ENCODE data around the gene ATG3. TPM values are rescaled to one million over a fixed set of nuclear protein-coding genes. Genes with fewer than 3 reads are reported as not detected.
"Not testable (repeated sequence)": the region's sequence is repeated elsewhere in the genome, so short reads cannot be mapped to it uniquely, and the experiment has no call there.

ATG3 gene
- total RNA-seq, 1 experiment from 2014 or later, result 69.7 TPM

DNA sequence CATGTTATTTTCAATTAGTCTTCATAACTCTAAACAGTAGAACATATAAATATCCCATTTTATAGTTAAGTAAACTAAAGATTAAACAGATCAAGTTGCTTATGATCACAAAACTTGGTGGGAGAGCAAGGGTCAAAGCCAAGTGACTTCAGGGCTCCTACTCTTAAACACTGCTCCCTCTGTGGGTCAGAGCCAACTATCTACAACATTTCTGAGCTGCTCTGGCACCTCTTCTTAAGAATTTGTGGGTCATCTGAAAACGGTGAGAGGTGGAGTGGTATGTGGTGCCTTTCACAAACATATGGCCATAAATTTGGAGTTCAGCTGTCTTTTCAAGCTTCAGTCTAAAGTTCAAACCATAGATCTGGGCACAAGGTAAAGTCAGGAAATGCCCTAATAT is 10.9 kb downstream of the ATG3 start:
- H3K27me3 ChIP-seq (replicated peaks), result no peaks in the 10 kb centered on the region
- H3K36me3 ChIP-seq, result peaks cover 38% of the 10 kb centered on the region
- no peak for DNase-seq (ENCODE audit: low read depth in 1 of 2, low spot score in 2 of 2)
- H3K4me1 ChIP-seq (replicated peaks), result peaks cover 10% of the 10 kb centered on the region
- H3K4me3 ChIP-seq, result no peak overlapping the region
- H3K27ac ChIP-seq, result no peak overlapping the region
- no peaks in the 10 kb centered on the region for H3K9me3 ChIP-seq (replicated peaks)

- H3K27me3 ChIP-seq (replicated peaks), result no peaks in the 10 kb centered on the region
- peaks cover 10% of the 10 kb centered on the region for H3K4me1 ChIP-seq (replicated peaks)
- no peak overlapping the region; the same call in 1 of the 2 replicates for H3K27ac ChIP-seq
- no peaks in the 10 kb centered on the region for H3K9me3 ChIP-seq (replicated peaks)
- no peak for DNase-seq (ENCODE audit: low read depth in 1 of 2, low spot score in 2 of 2)
- peaks cover 59% of the 10 kb centered on the region for H3K36me3 ChIP-seq
- no peak overlapping the region for H3K4me3 ChIP-seq
Observed at GRCh38 chr3:112546216-112546759, 15.5 kb downstream of the ATG3 start.

DNA sequence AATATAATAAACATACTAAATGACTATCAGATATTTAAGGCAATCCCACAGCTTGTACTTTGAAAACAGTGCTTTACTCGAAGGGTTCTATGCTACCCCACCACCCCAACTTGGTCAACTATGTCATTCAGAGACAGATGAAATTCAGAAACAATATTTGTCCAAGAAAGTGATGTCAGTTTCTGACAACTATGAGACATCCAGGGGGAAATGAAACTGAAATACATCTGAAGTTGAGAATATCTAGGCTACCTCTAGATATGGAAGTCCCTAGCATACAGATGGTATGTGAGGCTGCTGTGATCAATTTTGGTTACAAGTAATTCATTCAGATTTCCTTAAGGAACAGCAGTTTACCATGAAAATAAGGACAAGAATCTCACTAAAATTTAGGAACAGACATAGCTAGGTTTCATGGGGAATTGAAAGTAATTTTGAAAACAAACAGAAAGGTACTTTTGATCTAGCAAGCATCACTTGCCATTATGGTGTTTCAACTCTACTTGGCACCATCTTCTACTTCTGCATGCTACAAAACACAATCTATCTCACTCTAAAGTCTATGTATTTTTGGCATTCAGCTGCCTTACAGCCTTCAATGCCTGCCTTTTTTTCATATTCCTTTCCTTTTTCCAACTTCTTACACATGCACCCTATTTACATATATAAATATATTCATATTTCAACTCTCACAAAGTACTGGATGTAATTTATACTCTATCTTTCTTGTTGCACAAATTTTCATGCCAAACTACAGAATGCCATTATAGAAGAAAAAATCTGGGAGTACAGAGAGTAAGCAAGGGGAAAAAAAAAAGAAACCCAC is 21.7 kb downstream of the ATG3 start:
- Histone ChIP-seq H3K36me3 (peaks cover 47% of the 10 kb centered on the region), H3K4me1 (replicated peaks) (no peaks in the 10 kb centered on the region), H3K27me3 (replicated peaks) (no peaks in the 10 kb centered on the region), H3K27ac (no peak overlapping the region), H3K4me3 (no peak overlapping the region), H3K9me3 (replicated peaks) (no peaks in the 10 kb centered on the region)
- DNase-seq (ENCODE audit: low read depth in 1 of 2, low spot score in 2 of 2), result no peak

DNA sequence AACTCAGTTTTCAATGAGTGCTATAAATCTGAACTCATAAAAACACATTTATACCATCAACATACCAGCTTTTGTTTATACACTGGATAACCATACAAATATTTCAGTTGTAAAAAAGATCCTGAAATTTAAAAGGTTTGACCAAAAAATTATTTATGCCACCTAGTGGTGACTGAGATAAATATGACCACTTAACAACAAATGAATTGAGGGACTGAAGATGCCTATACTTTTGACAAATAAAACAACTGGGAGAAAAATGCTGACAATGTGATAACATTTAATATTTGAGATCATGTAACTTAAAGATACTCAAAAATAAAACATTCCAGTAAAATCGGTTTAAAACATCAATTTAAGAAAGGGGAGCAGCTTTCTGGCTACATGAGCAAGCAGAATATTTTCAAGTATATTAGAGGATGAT is 30.4 kb downstream of the ATG3 start:
- H3K27ac ChIP-seq, result no peak overlapping the region
- H3K4me3 ChIP-seq, result no peak overlapping the region
- H3K9me3 ChIP-seq (replicated peaks), result no peaks in the 10 kb centered on the region
- no peaks in the 10 kb centered on the region for H3K4me1 ChIP-seq (replicated peaks)
- DNase-seq (ENCODE audit: low read depth in 1 of 2, low spot score in 2 of 2), result no peak
- H3K27me3 ChIP-seq (replicated peaks), result no peaks in the 10 kb centered on the region
- peaks cover 28% of the 10 kb centered on the region for H3K36me3 ChIP-seq

DNA sequence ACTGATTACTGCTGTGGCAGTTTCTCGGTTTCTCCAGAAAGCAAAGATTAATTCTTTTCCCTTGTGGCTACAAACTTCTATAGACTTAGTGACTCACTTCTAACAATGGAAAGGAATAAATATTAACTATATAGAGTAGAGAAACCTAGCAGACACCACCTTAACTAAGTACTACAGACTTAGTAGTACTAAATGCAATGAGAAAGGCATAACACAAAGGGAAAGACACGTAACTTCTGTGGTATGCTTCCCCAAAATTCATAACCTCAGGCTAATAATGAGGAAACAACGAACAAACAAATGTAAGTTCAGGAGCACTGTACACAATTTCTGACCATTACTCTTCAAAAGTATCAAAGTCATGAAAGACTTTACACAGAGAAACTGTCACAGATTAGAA is 31.2 kb downstream of the ATG3 start:
- no peaks in the 10 kb centered on the region for H3K4me1 ChIP-seq (replicated peaks)
- H3K4me3 ChIP-seq, result no peak overlapping the region
- H3K27me3 ChIP-seq (replicated peaks), result no peaks in the 10 kb centered on the region
- H3K9me3 ChIP-seq (replicated peaks), result no peaks in the 10 kb centered on the region
- H3K27ac ChIP-seq, result no peak overlapping the region
- peaks cover 21% of the 10 kb centered on the region for H3K36me3 ChIP-seq
- no peak for DNase-seq (ENCODE audit: low read depth in 1 of 2, low spot score in 2 of 2)

DNA sequence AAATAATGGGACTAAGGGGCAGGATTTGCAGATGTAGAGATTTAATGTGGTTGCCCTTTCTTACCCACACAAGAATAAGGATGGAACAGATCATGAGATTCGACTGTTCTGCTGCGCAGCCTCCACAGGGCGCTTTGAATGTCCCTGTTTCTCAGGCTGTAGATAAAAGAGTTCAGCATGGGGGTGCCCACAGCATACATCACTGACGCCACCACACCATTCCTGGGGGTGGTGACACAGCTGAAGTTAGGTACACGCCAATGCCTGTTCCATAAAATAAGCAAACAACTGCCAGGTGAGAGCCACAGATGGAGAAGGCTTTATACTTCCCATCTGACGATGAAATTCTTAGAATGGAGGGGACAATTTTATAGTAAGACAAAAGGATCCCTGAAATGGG is 37.6 kb downstream of the ATG3 start:
- H3K9me3 ChIP-seq (replicated peaks); H3K4me3 ChIP-seq; DNase-seq (ENCODE audit: low read depth in 1 of 2, low spot score in 2 of 2); H3K36me3 ChIP-seq; H3K27me3 ChIP-seq (replicated peaks); H3K27ac ChIP-seq; H3K4me1 ChIP-seq (replicated peaks): not testable (repeated sequence)

GRCh38 chr3:112519424-112520001 is 42.2 kb downstream of the ATG3 start:
- peak in 1 of 2 experiments; percentile 13 for DNase-seq (ENCODE audit: low read depth in 1 of 2, low spot score in 2 of 2)
- Histone ChIP-seq H3K4me3 (no peak overlapping the region), H3K27me3 (replicated peaks) (no peaks in the 10 kb centered on the region), H3K36me3 (no peaks in the 10 kb centered on the region), H3K9me3 (replicated peaks) (no peaks in the 10 kb centered on the region), H3K27ac (no peak overlapping the region), H3K4me1 (replicated peaks) (no peaks in the 10 kb centered on the region)

- DNase-seq (ENCODE audit: low read depth in 1 of 2, low spot score in 2 of 2); H3K4me1 ChIP-seq (replicated peaks); H3K27me3 ChIP-seq (replicated peaks); H3K36me3 ChIP-seq; H3K4me3 ChIP-seq; H3K9me3 ChIP-seq (replicated peaks); H3K27ac ChIP-seq: not testable (repeated sequence)
Observed at GRCh38 chr3:112518970-112519369, 42.8 kb downstream of the ATG3 start.

GRCh38 chr3:112514527-112515128 is 47.1 kb downstream of the ATG3 start:
- no peaks in the 10 kb centered on the region for H3K27me3 ChIP-seq (replicated peaks)
- no peaks in the 10 kb centered on the region for H3K9me3 ChIP-seq (replicated peaks)
- no peaks in the 10 kb centered on the region for H3K36me3 ChIP-seq
- no peak for DNase-seq (ENCODE audit: low read depth in 1 of 2, low spot score in 2 of 2)
- H3K4me1 ChIP-seq (replicated peaks), result no peaks in the 10 kb centered on the region
- no peak overlapping the region for H3K4me3 ChIP-seq
- no peak overlapping the region for H3K27ac ChIP-seq

DNA sequence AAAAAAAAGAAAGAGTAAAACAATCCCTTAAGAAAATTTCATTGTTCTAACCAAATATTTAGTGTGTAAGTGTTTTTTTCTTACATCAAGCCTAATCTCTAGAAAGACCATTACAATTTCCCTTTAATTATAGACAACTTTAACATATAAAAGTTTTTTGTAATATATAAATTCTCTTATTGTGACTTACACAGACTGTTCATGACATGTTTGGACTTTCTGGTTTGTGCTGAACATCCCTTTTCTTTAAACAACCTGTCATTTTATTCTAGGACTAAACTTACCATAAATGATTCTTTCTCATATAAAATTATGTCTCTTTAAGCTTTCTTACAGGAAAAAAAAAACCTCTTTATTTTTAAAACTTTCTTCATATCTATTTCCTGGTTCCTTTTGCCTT is 49.4 kb downstream of the ATG3 start:
- no peaks in the 10 kb centered on the region for H3K9me3 ChIP-seq (replicated peaks)
- DNase-seq (ENCODE audit: low read depth in 1 of 2, low spot score in 2 of 2), result no peak
- no peaks in the 10 kb centered on the region for H3K27me3 ChIP-seq (replicated peaks)
- H3K4me3 ChIP-seq, result no peak overlapping the region
- no peaks in the 10 kb centered on the region for H3K4me1 ChIP-seq (replicated peaks)
- H3K36me3 ChIP-seq, result no peaks in the 10 kb centered on the region
- no peak overlapping the region for H3K27ac ChIP-seq

DNA sequence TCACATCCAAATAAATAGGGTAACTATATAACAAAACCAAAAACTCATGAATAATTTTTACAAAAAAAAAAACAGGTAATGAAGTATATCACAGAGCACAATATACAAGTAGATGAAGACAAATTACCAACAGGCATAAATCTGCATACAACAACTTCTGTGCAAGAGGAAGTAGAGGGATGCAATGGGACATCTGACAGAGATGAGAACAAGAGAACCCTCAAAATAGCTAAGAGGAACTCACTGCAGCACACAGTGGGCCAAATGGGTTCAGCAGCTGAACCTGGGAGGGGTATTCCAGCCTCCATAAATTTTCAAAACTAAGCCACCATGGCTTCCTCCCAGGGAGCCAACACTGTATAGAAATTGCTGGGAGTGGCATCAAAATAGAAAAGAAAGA is 52.9 kb downstream of the ATG3 start:
- Histone ChIP-seq H3K4me3 (no peak overlapping the region), H3K27ac (no peak overlapping the region), H3K4me1 (replicated peaks) (no peaks in the 10 kb centered on the region), H3K27me3 (replicated peaks) (no peaks in the 10 kb centered on the region), H3K36me3 (no peaks in the 10 kb centered on the region), H3K9me3 (replicated peaks) (no peaks in the 10 kb centered on the region)
- no peak for DNase-seq (ENCODE audit: low read depth in 1 of 2, low spot score in 2 of 2)

DNA sequence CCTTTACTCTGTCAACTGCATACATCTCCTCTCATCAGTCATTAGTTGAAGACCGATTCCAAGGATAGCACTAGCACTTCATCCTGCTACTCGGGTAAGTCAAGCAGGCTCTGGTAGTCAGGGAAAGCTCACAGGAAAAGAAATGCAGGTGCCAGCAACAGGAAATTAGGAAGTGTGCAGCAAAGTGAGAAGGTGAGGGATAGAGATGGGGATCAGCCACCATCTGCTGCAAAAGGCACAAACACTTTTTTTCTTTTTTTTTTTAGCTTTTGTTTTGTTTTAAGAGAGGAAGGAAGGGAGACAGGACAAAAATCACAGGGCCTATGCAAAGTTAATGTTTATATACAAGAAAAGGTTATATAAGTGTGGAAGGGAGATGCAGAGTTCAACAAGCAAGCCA is 53.5 kb downstream of the ATG3 start:
- Histone ChIP-seq H3K9me3 (replicated peaks) (no peaks in the 10 kb centered on the region), H3K36me3 (no peaks in the 10 kb centered on the region), H3K4me3 (no peak overlapping the region), H3K27ac (no peak overlapping the region), H3K27me3 (replicated peaks) (no peaks in the 10 kb centered on the region), H3K4me1 (replicated peaks) (no peaks in the 10 kb centered on the region)
- no peak for DNase-seq (ENCODE audit: low read depth in 1 of 2, low spot score in 2 of 2)

DNA sequence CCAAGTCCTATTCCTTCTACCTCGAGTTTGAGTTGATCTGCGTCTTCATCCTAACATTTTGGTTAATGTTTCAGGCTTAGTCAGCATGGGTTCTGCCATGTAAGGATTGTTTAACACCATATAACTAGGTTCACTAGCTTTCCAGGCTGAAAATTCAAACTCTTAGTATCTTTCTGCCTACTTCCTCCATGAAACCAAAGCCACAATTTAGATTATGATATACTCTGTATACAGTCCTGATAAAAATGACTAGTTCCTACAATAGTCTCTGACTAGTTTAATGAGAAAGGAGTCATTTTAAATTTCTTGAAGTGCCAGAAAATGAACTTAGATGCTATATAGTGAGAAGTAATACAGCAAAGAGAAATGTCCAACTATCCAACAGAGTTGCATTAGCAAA is 55.9 kb downstream of the ATG3 start:
- Histone ChIP-seq H3K9me3 (replicated peaks) (no peaks in the 10 kb centered on the region), H3K27me3 (replicated peaks) (no peaks in the 10 kb centered on the region), H3K36me3 (no peaks in the 10 kb centered on the region), H3K4me3 (no peak overlapping the region), H3K4me1 (replicated peaks) (no peaks in the 10 kb centered on the region), H3K27ac (no peak overlapping the region)
- DNase-seq (ENCODE audit: low read depth in 1 of 2, low spot score in 2 of 2), result no peak

DNA sequence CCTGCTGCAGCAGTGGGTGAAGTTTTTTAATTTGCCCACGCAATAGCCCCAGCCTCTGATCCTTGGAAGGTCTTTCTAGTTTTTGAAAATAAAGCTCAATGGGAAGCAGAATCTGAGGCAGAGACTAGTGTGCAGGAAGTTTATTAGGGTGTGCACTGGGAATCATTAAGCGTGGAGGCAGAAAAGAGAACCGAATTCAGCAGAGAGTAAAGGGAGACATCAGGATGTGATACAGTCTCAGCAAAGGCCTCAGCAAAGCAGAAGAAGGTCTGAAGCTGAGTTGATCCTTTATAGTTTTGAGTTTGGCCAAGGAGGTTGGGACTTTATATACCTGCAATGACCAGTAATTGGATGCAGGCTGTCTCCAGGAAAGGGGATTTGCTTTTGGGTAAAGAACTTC is 57.6 kb downstream of the ATG3 start:
- no peak for DNase-seq (ENCODE audit: low read depth in 1 of 2, low spot score in 2 of 2)

More for the DNA sequence above, 57.6 kb downstream of the ATG3 start:
- H3K27me3 ChIP-seq (replicated peaks), result no peaks in the 10 kb centered on the region
- no peaks in the 10 kb centered on the region for H3K4me1 ChIP-seq (replicated peaks)
- no peak overlapping the region for H3K4me3 ChIP-seq
- H3K27ac ChIP-seq, result no peak overlapping the region
- no peaks in the 10 kb centered on the region for H3K9me3 ChIP-seq (replicated peaks)
- no peaks in the 10 kb centered on the region for H3K36me3 ChIP-seq
